ENCODE measurements around the gene FUCA1. TPM values are rescaled to one million over a fixed set of nuclear protein-coding genes. Genes with fewer than 3 reads are reported as not detected.
A peak's percentile ranks its signal among the peaks of the same experiment; 100 is the strongest.
"Not testable (repeated sequence)": the region's sequence is repeated elsewhere in the genome, so short reads cannot be mapped to it uniquely, and the experiment has no call there.

The FUCA1 gene
- total RNA-seq, 2 donors from 2014 or later: 21.3 to 27.0 TPM

DNA sequence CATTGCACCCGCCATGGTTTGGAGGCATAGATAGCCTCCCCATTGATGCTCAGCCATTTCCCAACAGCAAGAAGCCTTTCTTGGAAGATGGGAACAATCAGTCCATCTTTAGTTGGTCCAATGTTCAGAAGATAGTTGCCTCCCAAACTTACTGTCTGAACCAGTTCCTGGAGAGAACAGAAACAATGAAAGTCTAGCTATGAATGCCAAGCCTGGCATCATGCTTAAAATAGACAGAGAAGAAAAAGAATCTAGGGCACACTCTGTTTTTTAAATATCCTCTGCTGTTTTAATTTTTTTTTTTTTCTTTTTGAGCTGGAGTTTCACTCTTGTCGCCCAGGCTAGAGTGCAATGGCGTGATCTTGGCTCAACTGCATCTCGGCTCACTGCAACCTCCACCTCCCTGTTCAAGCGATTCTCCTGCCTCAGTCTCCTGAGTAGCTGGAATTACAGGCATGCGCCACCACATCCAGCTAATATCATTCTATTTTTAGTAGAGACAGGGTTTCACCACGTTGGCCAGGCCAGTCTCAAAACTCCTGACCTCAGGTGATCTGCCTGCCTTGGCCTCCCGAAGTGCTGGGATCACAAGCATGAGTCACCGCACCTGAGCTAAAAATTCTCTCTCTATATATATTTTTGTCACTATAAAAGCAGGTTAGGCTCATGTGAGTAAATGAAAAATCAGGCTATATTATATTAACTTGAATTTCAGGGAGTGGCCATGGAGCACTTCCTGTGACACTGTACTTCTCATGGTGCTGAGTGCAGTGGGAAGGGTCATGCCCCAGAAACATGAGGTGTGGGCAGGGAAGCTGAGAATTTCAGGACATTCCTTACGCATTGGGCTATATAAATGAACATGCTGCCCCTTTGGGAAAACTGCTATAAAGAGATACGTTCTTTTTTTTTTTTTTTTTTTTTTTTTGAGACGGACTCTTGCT is 19.1 kb downstream of the FUCA1 start:
- H3K27ac ChIP-seq: no peak overlapping the region
- TF ChIP-seq CTCF (IDR thresholded peaks at IDR 0.05) (no peak), POLR2A (IDR thresholded peaks at IDR 0.05) (no peak)
- ATAC-seq: no peak

GRCh38 chr1:23847482-23848095 is 20.5 kb downstream of the FUCA1 start:
- ATAC-seq; intact Hi-C loops (cut with DNase I); H3K27me3 ChIP-seq; H3K36me3 ChIP-seq (replicated peaks in 1 of 2; ENCODE audit: insufficient read depth in 1 of 2, low read depth in 2 of 2); H3K9me3 ChIP-seq; H3K4me1 ChIP-seq; H3K27ac ChIP-seq; H3K4me3 ChIP-seq; DNase-seq: not testable (repeated sequence)
- WGBS, 2 donors: 100% methylated on average over 2 of the region's 2 CpGs

More for the DNA sequence above, 19.1 kb downstream of the FUCA1 start:
- intact Hi-C loops (cut with DNase I): no loop called here
- no peak for DNase-seq
- Histone ChIP-seq H3K9me3 (no peaks in the 10 kb centered on the region), H3K4me3 (no peak overlapping the region), H3K36me3 (replicated peaks in 1 of 2; ENCODE audit: insufficient read depth in 1 of 2, low read depth in 2 of 2) (peaks cover 0 to 2% of the 10 kb centered on the region in 2 donors), H3K4me1 (no peaks in the 10 kb centered on the region), H3K27me3 (no peaks in the 10 kb centered on the region)
- WGBS, 2 donors: 91% methylated on average over 12 of the region's 12 CpGs

DNA sequence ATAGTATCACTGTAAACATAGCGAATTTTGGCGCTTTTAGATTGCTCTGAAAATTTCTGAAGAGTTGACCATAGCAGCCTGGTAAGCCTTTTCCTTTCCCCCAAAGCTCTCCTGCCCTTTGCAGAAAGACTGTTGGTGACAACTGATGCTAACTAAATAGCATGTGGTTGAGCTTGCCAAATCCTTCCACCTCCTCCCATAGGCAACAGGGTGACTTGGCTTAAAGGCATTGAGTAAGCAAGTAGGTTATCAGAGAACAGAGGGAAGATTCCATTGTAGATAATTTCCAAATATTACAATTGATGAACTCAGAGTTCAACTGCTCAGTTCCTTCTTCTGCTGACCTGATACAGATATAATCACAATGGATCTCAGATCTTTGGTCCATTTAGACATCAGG is 22.9 kb downstream of the FUCA1 start:
- TF ChIP-seq CTCF (IDR thresholded peaks at IDR 0.05) (no peak), POLR2A (IDR thresholded peaks at IDR 0.05) (no peak)
- Histone ChIP-seq H3K27me3 (no peaks in the 10 kb centered on the region), H3K36me3 (replicated peaks in 1 of 2; ENCODE audit: insufficient read depth in 1 of 2, low read depth in 2 of 2) (peaks cover 0 to 2% of the 10 kb centered on the region in 2 donors), H3K4me3 (no peak overlapping the region), H3K4me1 (no peaks in the 10 kb centered on the region), H3K27ac (no peak overlapping the region), H3K9me3 (no peaks in the 10 kb centered on the region)
- DNase-seq: no peak
- WGBS, 2 donors: 92 to 93% methylated on average over 2 of the region's 2 CpGs
- intact Hi-C loops (cut with DNase I): no loop called here
- no peak for ATAC-seq

DNA sequence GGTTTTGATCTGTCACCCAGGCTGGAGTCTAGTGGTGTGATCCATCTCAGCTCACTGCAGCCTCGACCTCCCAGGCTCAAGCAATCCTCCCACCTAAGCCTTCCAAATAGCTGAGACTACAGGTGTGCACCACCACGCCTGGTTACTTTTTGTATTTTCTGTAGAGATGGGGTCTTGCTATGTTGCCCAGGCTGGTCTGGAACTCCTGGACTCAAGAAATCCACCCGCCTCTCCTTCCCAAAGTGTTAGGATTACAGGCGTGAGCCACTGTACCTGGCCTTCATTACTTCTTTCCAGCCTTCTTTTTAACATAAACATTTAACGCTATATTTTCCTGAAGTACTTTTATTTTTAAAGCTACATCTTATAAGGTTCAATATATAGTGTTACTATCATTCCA is 24.4 kb downstream of the FUCA1 start:
- intact Hi-C loops (cut with DNase I): no loop called here
- Histone ChIP-seq H3K27me3 (no peaks in the 10 kb centered on the region), H3K36me3 (replicated peaks in 1 of 2; ENCODE audit: insufficient read depth in 1 of 2, low read depth in 2 of 2) (peaks cover 0 to 2% of the 10 kb centered on the region in 2 donors), H3K9me3 (no peaks in the 10 kb centered on the region), H3K27ac (no peak overlapping the region), H3K4me1 (peaks cover 4% of the 10 kb centered on the region), H3K4me3 (no peak overlapping the region)
- no peak for TF ChIP-seq CTCF (IDR thresholded peaks at IDR 0.05)
- no peak for TF ChIP-seq POLR2A (IDR thresholded peaks at IDR 0.05)
- DNase-seq: no peak
- no peak for ATAC-seq
- 89 to 95% methylated on average over 5 of the region's 5 CpGs for WGBS, 2 donors

GRCh38 chr1:23838401-23838866 is 29.7 kb downstream of the FUCA1 start:
- no peaks in the 10 kb centered on the region for H3K9me3 ChIP-seq
- intact Hi-C loops (cut with DNase I): no loop called here
- peak; percentile 66 to 71 (median 68) for DNase-seq
- peak; percentile 97 for ATAC-seq
- H3K27me3 ChIP-seq: no peaks in the 10 kb centered on the region
- H3K4me1 ChIP-seq: peaks cover 13% of the 10 kb centered on the region
- WGBS, 2 donors: 0 to 1% methylated on average over 3 to 21 of the region's 21 CpGs
- H3K36me3 ChIP-seq (replicated peaks in 1 of 2; ENCODE audit: insufficient read depth in 1 of 2, low read depth in 2 of 2): no peaks in the 10 kb centered on the region
- H3K27ac ChIP-seq: no peak overlapping the region
- H3K4me3 ChIP-seq: no peak overlapping the region
- TF ChIP-seq POLR2A (IDR thresholded peaks at IDR 0.05) (no peak), CTCF (IDR thresholded peaks at IDR 0.05) (peak in 1 of 7 experiments; percentile 8)
